K562 (cell line): ENCODE data around the gene TGOLN2. TPM values are rescaled to one million over a fixed set of nuclear protein-coding genes. Genes with fewer than 3 reads are reported as not detected.

Experiments used
- ELF4 ChIP-seq: fragments of 450-650 bp; formaldehyde crosslinking; IDR thresholded peaks from 2 replicates; pipeline ENCODE4 v1.4.0; 2022; ENCODE audit warnings: missing genetic modification characterization
- FIP1L1 ChIP-seq: fragments of 200-400 bp; formaldehyde crosslinking; IDR thresholded peaks from 2 replicates; pipeline ENCODE4 v1.6.1; 2018; ENCODE audit warnings: mild to moderate bottlenecking, low read depth, low read length; ENCODE audit not compliant: poor library complexity, severe bottlenecking
- GTF2F1 ChIP-seq: IDR thresholded peaks from 2 replicates; pipeline ENCODE4 v1.6.1; 2011; ENCODE audit warnings: low read depth, low read length, improper control_type of control experiment
- MTA3 ChIP-seq: fragments of 450-650 bp; formaldehyde crosslinking; IDR thresholded peaks from 2 replicates; pipeline ENCODE4 v1.6.1; 2017; ENCODE audit warnings: mild to moderate bottlenecking, borderline replicate concordance
- MYBL2 ChIP-seq, 2 experiments: fragments of 450-650 bp in 1 of 2; sonication (generic) in 1 of 2; formaldehyde crosslinking in 1 of 2; IDR thresholded peaks; 2 replicates each; pipeline versions ENCODE4 v1.6.1 to v1.8.1; 2017 to 2022; ENCODE audit warnings: borderline replicate concordance in 1 of 2, inconsistent platforms in 1 of 2, low read depth in 1 of 2, mild to moderate bottlenecking in 1 of 2, missing genetic modification reagents in 1 of 2, moderate library complexity in 1 of 2
- NFE2 ChIP-seq: IDR thresholded peaks from 2 replicates; pipeline ENCODE4 v1.6.1; 2014; ENCODE audit warnings: antibody characterized with exemption, low read depth
- REST ChIP-seq, 2 experiments: fragments of 450-650 bp; formaldehyde crosslinking in 1 of 2; IDR thresholded peaks; 2 replicates each; pipeline versions ENCODE4 v1.4.0 to v1.6.1; 2014 to 2020; ENCODE audit warnings: mild to moderate bottlenecking in 2 of 2, borderline replicate concordance in 1 of 2, low read depth in 1 of 2
- U2AF2 ChIP-seq: fragments of 200-400 bp; formaldehyde crosslinking; optimal IDR thresholded peaks from 2 replicates; pipeline ENCODE3; 2017; ENCODE audit warnings: low read depth, mild to moderate bottlenecking, low read length
- ZNF124 ChIP-seq: sonication (generic); formaldehyde crosslinking; IDR thresholded peaks from 2 replicates; pipeline ENCODE4 v1.8.1; 2022; ENCODE audit warnings: missing genetic modification reagents
- polyA plus RNA-seq, 8 experiments: library from polyadenylated mRNA; depleted of rRNA in 4 of 8; stranded (reverse) in 5 of 8; unstranded in 3 of 8; fragments of >200 nt; fragmentation: Nextera tagmentation in 2 of 8; fragmentation: Illumina TruSeq in 1 of 8; extraction: Ambion mirVana in 2 of 8; extraction: Trizol in 1 of 8; gene quantifications; 2 replicates each; pipeline versions ENCODE4 v1.2.1 to v1.2.3, GENCODE V29; 2011 to 2014; ENCODE audit warnings: inconsistent platforms in 1 of 8, missing spikeins in 1 of 8
- total RNA-seq, 7 experiments: library from RNA; depleted of rRNA in 6 of 7; stranded (reverse); fragments of >200 nt in 6 of 7; fragmentation: Illumina TruSeq in 2 of 7; extraction: Trizol in 2 of 7; gene quantifications; 2 replicates each; pipeline versions ENCODE4 v1.2.1 to v1.2.3, GENCODE V29; 2011 to 2021; ENCODE audit warnings: low replicate concordance in 1 of 7
- TF ChIP-seq, protein P1 (sequence below): sonication (generic); formaldehyde crosslinking; IDR thresholded peaks from 2 replicates; pipeline ENCODE4 v1.8.0; 2022; ENCODE audit warnings: mild to moderate bottlenecking, missing genetic modification reagents
- TF ChIP-seq, protein P2 (sequence below): fragments of 200-800 bp; sonication (Bioruptor generic); IDR thresholded peaks from 2 replicates; pipeline ENCODE4 v1.6.1; 2017; ENCODE audit warnings: missing genetic modification characterization, missing compliant biosample characterization

TGOLN2 gene
- total and polyA plus RNA-seq, 9 of the 15 experiments (the other 6 are each of a cell fraction or from before 2014, with no cell fraction given) = 13.0 to 66.5 (median 35.9) TPM

DNA sequence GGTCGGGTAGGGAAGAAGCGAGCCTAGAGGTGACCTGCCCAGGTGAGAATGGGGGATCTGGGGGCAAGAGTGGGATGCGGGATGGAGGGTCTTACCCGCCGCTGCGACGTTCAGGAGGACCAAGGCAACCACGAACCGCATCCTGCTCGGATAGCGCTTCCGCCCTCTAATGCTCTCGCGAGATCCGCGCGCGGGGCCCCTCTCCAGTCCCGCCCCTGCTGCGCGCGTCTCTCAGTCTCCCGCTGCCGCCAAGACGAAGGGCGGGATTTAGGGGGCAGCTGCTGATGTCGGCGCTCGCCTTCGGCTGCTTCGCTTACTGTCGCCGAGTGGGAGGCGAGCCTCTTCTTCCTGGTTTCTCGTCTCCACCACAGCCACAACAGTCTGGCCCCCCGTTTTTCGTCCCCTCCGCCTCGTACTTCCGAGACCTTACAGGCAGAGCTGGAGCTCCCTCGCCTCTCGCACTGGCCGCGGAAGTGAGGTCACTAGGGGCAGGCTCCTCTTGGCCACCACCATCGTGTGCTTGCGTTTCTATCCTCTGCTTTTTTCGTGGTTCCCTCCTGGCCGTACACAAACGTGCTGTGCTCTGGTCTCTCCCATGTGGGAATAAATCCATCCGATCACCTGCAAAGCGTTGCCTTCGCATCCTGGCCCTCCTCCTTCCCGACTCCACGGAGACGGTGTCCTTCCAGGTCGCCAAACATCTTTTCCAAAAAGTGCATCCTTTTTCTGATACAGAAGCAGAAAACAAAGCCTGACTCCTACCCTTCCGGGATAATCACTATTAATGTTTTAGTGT, at the start of gene TGOLN2 (continued):
- TF ChIP-seq, protein P1, sequence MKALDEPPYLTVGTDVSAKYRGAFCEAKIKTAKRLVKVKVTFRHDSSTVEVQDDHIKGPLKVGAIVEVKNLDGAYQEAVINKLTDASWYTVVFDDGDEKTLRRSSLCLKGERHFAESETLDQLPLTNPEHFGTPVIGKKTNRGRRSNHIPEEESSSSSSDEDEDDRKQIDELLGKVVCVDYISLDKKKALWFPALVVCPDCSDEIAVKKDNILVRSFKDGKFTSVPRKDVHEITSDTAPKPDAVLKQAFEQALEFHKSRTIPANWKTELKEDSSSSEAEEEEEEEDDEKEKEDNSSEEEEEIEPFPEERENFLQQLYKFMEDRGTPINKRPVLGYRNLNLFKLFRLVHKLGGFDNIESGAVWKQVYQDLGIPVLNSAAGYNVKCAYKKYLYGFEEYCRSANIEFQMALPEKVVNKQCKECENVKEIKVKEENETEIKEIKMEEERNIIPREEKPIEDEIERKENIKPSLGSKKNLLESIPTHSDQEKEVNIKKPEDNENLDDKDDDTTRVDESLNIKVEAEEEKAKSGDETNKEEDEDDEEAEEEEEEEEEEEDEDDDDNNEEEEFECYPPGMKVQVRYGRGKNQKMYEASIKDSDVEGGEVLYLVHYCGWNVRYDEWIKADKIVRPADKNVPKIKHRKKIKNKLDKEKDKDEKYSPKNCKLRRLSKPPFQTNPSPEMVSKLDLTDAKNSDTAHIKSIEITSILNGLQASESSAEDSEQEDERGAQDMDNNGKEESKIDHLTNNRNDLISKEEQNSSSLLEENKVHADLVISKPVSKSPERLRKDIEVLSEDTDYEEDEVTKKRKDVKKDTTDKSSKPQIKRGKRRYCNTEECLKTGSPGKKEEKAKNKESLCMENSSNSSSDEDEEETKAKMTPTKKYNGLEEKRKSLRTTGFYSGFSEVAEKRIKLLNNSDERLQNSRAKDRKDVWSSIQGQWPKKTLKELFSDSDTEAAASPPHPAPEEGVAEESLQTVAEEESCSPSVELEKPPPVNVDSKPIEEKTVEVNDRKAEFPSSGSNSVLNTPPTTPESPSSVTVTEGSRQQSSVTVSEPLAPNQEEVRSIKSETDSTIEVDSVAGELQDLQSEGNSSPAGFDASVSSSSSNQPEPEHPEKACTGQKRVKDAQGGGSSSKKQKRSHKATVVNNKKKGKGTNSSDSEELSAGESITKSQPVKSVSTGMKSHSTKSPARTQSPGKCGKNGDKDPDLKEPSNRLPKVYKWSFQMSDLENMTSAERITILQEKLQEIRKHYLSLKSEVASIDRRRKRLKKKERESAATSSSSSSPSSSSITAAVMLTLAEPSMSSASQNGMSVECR (CRISPR knock-in tag) = peak; percentile 63
- TF ChIP-seq ELF4 (CRISPR knock-in tag) = no peak
- TF ChIP-seq ZNF124 (CRISPR knock-in tag) = no peak
- no peak for TF ChIP-seq U2AF2
- TF ChIP-seq MYBL2 (IDR thresholded peaks at IDR 0.05; ENCODE audit: low read depth) = no peak
- TF ChIP-seq MYBL2 (CRISPR knock-in tag; IDR thresholded peaks at IDR 0.05; ENCODE audit: borderline replicate concordance) = no peak
- peak; percentile 89; the same call in 1 of the 2 replicates for TF ChIP-seq MTA3
- TF ChIP-seq, protein P2, sequence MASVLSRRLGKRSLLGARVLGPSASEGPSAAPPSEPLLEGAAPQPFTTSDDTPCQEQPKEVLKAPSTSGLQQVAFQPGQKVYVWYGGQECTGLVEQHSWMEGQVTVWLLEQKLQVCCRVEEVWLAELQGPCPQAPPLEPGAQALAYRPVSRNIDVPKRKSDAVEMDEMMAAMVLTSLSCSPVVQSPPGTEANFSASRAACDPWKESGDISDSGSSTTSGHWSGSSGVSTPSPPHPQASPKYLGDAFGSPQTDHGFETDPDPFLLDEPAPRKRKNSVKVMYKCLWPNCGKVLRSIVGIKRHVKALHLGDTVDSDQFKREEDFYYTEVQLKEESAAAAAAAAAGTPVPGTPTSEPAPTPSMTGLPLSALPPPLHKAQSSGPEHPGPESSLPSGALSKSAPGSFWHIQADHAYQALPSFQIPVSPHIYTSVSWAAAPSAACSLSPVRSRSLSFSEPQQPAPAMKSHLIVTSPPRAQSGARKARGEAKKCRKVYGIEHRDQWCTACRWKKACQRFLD (CRISPR knock-in tag) = no peak; the same call in 1 of the 2 replicates
- peak; percentile 20; the same call in 1 of the 2 replicates for TF ChIP-seq NFE2
- peak; percentile 89 for TF ChIP-seq GTF2F1
- TF ChIP-seq REST (IDR thresholded peaks at IDR 0.05; ENCODE audit: borderline replicate concordance) = no peak
- TF ChIP-seq REST (CRISPR knock-in tag; IDR thresholded peaks at IDR 0.05; ENCODE audit: low read depth) = peak; percentile 78; the same call in 1 of the 2 replicates
- peak; percentile 76 for TF ChIP-seq FIP1L1
